Breast epithelium (tissue), 4 donors: ENCODE results near the gene RIPK3. TPM values are rescaled to one million over a fixed set of nuclear protein-coding genes. Genes with fewer than 3 reads are reported as not detected.
A peak's percentile ranks its signal among the peaks of the same experiment; 100 is the strongest.

Experiments used
- DNase-seq, 2 donors: peaks; one replicate each; pipeline ENCODE4 v3.0.0-alpha.2; 2019; ENCODE audit warnings: low spot score in 2 of 2
- H3K27ac ChIP-seq, 2 donors: fragments of 200-600 bp; sonication (generic) in 1 of 2; one replicate each; pipeline ENCODE4 v1.5.1; 2016 to 2019; ENCODE audit warnings: mild to moderate bottlenecking in 1 of 2
- H3K27me3 ChIP-seq, 2 donors: fragments of 200-600 bp; sonication (generic) in 1 of 2; one replicate each; pipeline versions ENCODE4 v1.5.1 to v1.6.0; 2017 to 2019; ENCODE audit warnings: control low read depth in 1 of 2, mild to moderate bottlenecking in 1 of 2
- H3K36me3 ChIP-seq: fragments of 200-600 bp; one replicate; pipeline ENCODE4 v1.5.1; 2019
- H3K4me1 ChIP-seq, 2 donors: fragments of 200-600 bp; sonication (generic); one replicate each; pipeline ENCODE4 v1.5.1; 2016 to 2019; ENCODE audit warnings: control low read depth in 1 of 2
- H3K4me3 ChIP-seq, 3 donors: fragments of 200-600 bp; sonication (generic); 1 replicate in 2 of 3; 2 replicates in 1 of 3; pipeline ENCODE4 v1.5.1; 2016 to 2019; ENCODE audit warnings: mild to moderate bottlenecking in 3 of 3, moderate library complexity in 2 of 3
- H3K9me3 ChIP-seq, 2 donors: fragments of 200-600 bp; sonication (generic) in 1 of 2; one replicate each; pipeline ENCODE4 v1.5.1; 2016 to 2019; ENCODE audit warnings: control low read depth in 1 of 2
- CTCF ChIP-seq, 3 donors: fragments of 450-650 bp; IDR thresholded peaks; one replicate each; pipeline ENCODE4 v1.5.1; 2016 to 2017; ENCODE audit warnings: antibody characterized with exemption in 3 of 3, mild to moderate bottlenecking in 3 of 3, moderate library complexity in 3 of 3
- POLR2A ChIP-seq: fragments of 450-650 bp; IDR thresholded peaks from one replicate; pipeline ENCODE4 v1.6.1; 2016; ENCODE audit warnings: antibody characterized with exemption, mild to moderate bottlenecking, moderate library complexity
- POLR2AphosphoS5 ChIP-seq, 3 donors: sonication (generic); formaldehyde crosslinking; IDR thresholded peaks; one replicate each; pipeline ENCODE4 v1.6.1; 2017; ENCODE audit warnings: antibody characterized with exemption in 3 of 3
- intact Hi-C: fragments of 100-400 bp; cut with DNase I; formaldehyde crosslinking; loops from one replicate; pipeline ENCODE4 v1.15.1; 2023; ENCODE audit warnings: low total_unique reads
- total RNA-seq, 3 donors: library from RNA; depleted of rRNA; stranded (reverse); fragments of >200 nt; gene quantifications; one replicate each; pipeline ENCODE4 v1.1.0, GENCODE V29; 2016

RIPK3 gene
- total RNA-seq, 3 donors from 2014 or later: 10.7 to 13.4 (median 12.0) TPM

GRCh38 chr14:24378981-24379906 lies 39.5 kb upstream of the RIPK3 start:
- H3K4me3 ChIP-seq: no peak overlapping the region
- TF ChIP-seq POLR2A (no peak), POLR2AphosphoS5 (IDR thresholded peaks at IDR 0.05) (no peak), CTCF (IDR thresholded peaks at IDR 0.05) (no peak)
- H3K27ac ChIP-seq: peak overlapping the region in 1 of 2 donors; percentile 63
- H3K9me3 ChIP-seq: no peaks in the 10 kb centered on the region
- no peak for DNase-seq
- no peaks in the 10 kb centered on the region for H3K36me3 ChIP-seq
- no peaks in the 10 kb centered on the region for H3K4me1 ChIP-seq
- intact Hi-C loops: no loop called here
- H3K27me3 ChIP-seq: no peaks in the 10 kb centered on the region

GRCh38 chr14:24378327-24378726 lies 38.5 kb upstream of the RIPK3 start:
- Histone ChIP-seq H3K27ac (peak overlapping the region in 1 of 2 donors; percentile 63), H3K36me3 (no peaks in the 10 kb centered on the region), H3K27me3 (no peaks in the 10 kb centered on the region), H3K4me3 (no peak overlapping the region), H3K9me3 (no peaks in the 10 kb centered on the region), H3K4me1 (no peaks in the 10 kb centered on the region)
- DNase-seq: no peak
- TF ChIP-seq POLR2A (no peak), CTCF (IDR thresholded peaks at IDR 0.05) (no peak), POLR2AphosphoS5 (IDR thresholded peaks at IDR 0.05) (no peak)
- intact Hi-C loops: no loop called here

- Histone ChIP-seq H3K9me3 (no peaks in the 10 kb centered on the region), H3K4me3 (no peak overlapping the region), H3K4me1 (no peaks in the 10 kb centered on the region), H3K27me3 (no peaks in the 10 kb centered on the region), H3K36me3 (no peaks in the 10 kb centered on the region), H3K27ac (peak overlapping the region in 1 of 2 donors; percentile 63)
- intact Hi-C loops: no loop called here
- TF ChIP-seq POLR2AphosphoS5 (IDR thresholded peaks at IDR 0.05) (no peak), POLR2A (no peak), CTCF (IDR thresholded peaks at IDR 0.05) (no peak)
- DNase-seq: peak in 1 of 2 donors; percentile 48
These were observed 37.9 kb upstream of the RIPK3 start for GRCh38 chr14:24377657-24378056.

- H3K27ac ChIP-seq: peak overlapping the region in 1 of 2 donors; percentile 63
- DNase-seq: no peak
- H3K4me3 ChIP-seq: no peak overlapping the region
- H3K27me3 ChIP-seq: no peaks in the 10 kb centered on the region
- no peaks in the 10 kb centered on the region for H3K36me3 ChIP-seq
- intact Hi-C loops: no loop called here
- TF ChIP-seq POLR2AphosphoS5 (IDR thresholded peaks at IDR 0.05) (no peak), CTCF (IDR thresholded peaks at IDR 0.05) (no peak), POLR2A (no peak)
- H3K4me1 ChIP-seq: no peaks in the 10 kb centered on the region
- H3K9me3 ChIP-seq: no peaks in the 10 kb centered on the region
These were observed 37.3 kb upstream of the RIPK3 start for GRCh38 chr14:24377126-24377525.

GRCh38 chr14:24376448-24377070 lies 36.8 kb upstream of the RIPK3 start:
- Histone ChIP-seq H3K9me3 (no peaks in the 10 kb centered on the region), H3K4me3 (no peak overlapping the region), H3K4me1 (no peaks in the 10 kb centered on the region), H3K27ac (peak overlapping the region in 1 of 2 donors; percentile 63), H3K27me3 (no peaks in the 10 kb centered on the region), H3K36me3 (no peaks in the 10 kb centered on the region)
- DNase-seq: no peak
- TF ChIP-seq POLR2A (no peak), CTCF (IDR thresholded peaks at IDR 0.05) (no peak), POLR2AphosphoS5 (IDR thresholded peaks at IDR 0.05) (no peak)
- intact Hi-C loops: no loop called here
